ENCODE data around the gene CNN3.

The CNN3 gene

DNA sequence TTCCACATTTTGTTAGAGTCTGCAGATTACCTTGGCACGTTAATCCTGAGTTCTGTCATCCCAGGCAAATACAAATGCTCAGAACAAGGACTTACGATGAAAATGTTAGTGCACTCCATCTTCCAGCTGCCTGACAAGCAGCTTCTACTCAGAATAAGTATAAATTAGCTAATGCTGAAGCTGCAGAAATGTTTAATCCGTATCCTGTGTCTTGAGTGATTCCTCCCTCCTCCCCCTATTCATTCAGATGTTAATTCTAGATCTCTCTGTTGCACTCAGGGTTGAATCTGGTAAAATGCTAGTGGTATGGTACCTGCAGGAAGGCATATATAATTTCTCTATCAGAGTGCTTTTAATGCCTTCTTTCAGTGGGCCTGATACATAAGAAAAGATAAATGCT, 39.8 kb downstream of the CNN3 start:
- no peak for DNase-seq

DNA sequence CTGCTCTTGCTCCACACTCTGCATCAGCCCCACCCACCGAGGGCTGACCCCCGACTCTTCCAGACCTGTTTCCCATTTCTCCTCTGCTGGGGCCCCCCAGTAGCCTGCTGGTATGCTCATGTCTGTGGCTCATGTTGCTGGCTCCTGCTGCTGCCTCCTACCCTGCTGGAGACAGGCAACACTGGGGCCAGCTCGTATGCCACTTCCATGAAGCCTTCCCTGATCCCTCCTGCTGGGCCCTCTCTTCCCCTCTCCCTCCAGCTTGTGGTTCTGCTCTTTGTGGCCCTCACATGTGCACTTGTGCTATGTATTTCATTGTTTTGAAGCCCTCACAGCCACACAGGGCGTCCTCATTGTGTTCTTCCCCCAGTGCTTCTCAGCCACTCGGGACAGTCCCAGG, 40.5 kb downstream of the CNN3 start:
- no peak for DNase-seq

DNA sequence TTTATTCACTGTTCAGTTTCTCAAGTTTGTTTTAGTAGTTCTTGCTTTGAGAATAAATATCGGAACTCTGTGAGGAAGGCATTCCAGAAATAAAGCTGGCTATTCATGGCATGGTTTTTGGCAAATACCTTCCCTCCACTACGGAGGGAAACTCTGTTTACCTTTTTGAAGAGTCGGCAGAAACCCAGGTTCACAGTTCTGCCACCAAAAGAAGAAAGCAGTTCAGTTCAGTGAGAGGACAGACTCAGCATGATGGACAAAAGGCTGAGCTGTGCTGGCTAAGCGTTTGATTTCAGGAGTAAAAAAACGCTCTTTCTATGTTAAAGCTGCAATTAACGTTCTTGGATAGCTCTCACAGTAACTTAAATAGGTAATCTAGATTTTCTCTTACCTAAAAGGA, 42.4 kb downstream of the CNN3 start:
- DNase-seq, result no peak

DNA sequence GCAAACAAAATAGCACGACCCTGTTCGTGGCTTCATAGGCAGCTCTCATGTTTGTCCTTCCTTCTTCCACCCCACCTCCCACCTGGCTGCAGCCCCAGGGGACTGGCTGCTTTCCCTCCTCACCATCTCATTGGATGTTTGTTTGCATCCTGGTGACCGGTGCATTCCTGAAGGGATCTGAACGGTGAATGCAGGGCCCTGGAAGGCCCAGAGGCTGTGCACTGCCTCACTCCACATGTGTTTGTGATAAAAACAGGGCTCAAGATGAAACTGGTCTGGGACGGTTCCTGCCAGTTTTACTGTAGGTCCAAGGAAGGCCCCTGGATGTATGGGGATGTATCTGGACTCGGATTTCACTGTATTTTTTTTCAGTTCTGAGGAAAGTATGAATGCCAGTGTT, 42.8 kb downstream of the CNN3 start:
- DNase-seq, result no peak

DNA sequence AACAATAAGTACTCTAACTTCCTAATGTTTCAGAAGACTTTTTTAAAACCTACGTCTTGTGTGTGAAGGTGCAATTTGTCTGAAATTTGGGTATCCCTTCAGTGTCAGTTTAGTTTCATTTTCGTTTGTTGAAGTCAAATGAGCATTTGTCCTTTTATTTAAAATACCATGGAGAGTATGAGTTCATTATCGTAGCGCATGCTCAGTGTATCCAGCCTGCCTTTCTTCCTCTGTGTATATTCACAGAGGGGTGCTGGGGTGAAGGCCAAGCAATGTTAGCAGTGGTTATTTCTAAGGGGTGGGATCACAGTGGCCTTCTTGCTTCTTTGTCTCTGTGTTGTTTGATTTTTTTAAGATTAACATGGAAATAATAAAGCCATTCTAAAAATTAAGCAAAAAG, 43.2 kb downstream of the CNN3 start:
- peak in 1 of 2 donors; percentile 44 for DNase-seq

DNA sequence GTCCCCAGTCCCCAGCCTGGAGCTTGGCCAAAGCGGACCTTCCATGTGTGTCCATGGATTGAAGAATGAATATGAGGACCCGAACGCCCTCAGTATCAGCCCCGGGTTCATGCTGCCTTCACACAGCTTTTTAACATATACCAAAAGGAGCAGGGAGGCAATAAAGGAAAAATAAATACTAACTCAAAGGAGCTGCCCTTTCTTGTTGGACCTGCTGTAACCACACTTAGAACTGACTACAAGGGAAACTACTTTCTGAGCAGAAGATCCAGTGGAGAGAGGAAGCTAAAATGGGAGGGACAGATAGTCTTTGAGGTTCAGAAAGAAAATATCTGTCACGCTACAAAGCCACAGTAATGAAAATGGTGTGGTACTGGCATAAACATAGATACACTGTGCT, 48.6 kb downstream of the CNN3 start:
- no peak for DNase-seq

DNA sequence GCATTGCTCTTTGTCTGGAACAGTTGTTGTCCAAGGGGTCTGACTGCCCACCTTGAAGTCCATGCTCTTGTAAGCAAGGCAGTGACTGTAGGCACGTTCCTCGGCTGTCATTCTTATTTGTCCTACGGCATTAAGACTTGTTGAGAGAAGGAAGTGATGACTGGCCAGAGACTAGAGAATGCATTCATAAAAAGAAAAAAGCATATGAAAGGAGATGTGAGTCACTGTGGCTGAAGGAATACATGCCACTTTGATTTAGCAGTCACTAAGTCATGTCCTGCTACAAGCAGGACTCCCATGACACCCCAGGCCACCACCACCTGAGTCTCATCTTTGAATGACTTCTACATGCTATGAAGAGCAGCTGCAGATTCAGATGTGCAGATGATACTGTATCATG, 50.5 kb downstream of the CNN3 start:
- DNase-seq, result no peak

DNA sequence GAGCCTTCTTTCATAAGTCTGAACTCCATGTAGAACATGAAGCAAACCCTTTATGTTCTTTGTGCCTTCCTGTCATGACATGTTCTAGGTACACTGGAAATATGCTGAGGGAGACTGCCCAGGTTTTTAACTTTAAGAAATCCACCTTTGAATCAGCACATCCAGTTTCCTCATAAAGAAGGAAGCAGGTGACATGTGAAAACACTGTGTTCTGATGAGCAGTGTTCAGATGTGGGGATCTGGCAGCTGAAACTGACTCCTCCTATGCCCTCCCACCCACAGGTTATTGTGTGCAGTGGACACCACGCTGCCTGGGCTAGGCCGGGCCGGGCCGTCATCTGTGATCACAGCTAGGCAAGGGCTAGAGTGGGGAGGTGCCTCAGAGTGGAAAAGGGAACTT, 51.1 kb downstream of the CNN3 start:
- DNase-seq, result no peak

DNA sequence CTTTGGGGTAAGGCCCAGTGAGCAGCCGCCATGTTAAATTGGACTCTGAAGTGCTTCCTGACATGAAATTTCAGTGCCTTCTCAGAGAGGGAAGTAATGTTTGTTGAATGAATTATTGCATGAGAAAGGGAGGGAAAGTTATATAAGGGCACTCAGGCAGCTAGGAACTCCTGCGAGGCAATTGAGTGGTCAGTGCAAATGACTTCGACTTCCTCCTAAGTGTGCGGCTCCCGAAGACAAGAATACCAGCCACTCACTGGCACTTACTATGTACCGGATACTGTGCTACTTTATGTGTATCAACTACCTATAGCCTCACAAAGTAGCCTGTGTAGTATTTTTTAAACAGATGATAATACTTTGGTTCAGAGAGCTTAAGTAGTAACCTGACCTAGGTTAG, 52.5 kb downstream of the CNN3 start:
- DNase-seq, result no peak

DNA sequence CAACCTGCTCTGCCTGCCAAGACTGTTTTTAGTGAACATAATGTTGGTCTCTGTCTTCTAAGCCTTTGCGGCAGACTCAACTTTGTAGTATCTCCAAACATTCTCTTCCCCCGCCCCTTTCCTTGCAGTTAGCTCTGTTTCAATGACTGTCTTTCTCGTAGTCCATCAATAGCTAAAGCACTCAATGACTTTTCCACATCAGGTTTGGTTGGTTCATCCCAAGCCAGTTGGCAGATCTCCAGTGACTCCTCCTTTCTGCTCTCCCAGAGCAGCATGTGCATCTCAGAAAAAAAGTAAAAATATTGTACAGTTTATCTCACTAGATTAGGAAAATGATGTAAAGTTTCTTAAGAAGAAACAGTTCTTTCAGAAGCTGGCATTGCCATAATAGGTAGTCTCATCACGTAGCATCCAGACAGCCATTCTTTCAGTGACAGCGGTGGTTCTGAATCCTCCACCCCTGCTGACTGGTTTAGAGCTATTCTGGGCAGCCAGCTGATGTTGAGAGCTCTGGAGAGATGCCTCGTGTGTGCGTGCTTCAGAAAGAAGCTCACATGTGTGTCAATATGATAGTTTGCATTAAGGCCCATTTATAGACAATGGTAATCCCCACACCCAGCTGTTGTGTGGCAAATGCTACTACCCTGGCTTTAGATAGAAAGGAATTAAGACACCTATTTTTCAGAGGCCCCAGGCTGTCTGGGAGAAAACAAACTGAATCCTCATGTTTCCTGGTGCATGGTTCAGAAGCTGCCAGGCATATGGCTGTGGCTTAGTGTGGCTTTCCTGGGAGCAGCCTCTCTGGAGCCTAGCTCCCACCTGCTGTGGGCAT, 53.2 kb downstream of the CNN3 start:
- DNase-seq, result no peak

DNA sequence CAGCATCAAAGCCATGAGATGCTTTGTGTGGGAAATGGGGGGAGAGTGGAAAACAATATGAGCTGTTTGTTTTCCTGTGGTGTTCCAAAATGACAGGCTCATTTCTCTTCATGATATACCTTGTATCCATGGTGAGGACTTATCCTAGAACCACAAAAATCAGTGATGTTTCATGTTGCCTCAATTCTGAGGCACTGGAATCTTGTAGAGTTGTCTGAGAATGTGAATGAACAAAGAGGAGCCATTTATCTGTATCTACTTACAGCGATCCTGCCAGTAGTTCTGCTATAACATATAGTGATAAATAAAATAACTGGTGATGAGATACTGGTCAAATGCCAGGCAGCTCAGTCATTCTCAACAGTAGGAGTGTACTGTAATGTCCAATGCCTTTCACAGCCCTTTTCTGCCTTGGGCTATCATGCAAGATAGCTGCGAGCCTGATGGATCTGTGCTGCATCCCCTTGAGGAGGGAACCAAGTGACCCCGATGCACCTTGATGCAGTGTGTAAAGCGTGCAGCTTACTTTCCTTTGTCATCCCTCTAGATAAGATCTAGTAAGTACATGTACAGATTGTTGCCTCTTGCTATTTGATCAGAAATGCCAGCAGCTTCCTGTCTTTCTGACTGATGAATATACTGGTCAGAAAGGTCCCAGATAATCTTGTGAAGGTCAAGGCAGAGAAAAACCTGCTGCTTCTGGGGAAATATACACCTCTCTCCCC, 54.0 kb downstream of the CNN3 start:
- DNase-seq, result no peak

DNA sequence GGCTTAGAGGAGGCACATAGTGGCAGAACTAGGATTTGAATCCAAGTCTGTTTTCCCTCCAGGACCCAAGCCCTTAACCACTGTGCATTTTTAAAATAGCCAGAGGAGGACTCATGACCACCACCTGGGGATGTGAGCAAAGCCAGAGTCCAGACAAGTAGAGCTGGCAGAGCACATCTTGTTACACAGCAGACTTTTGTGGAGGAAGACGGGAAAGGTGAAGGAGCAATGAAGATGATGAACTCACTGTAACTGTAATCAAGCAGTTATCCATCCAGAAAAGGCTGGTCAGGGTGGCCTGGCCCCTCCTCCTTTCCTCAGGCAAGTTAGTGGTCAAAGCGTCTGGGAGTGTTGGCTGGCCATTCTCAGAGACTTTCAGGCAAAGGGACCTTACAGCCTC, 55.9 kb downstream of the CNN3 start:
- DNase-seq, result no peak

DNA sequence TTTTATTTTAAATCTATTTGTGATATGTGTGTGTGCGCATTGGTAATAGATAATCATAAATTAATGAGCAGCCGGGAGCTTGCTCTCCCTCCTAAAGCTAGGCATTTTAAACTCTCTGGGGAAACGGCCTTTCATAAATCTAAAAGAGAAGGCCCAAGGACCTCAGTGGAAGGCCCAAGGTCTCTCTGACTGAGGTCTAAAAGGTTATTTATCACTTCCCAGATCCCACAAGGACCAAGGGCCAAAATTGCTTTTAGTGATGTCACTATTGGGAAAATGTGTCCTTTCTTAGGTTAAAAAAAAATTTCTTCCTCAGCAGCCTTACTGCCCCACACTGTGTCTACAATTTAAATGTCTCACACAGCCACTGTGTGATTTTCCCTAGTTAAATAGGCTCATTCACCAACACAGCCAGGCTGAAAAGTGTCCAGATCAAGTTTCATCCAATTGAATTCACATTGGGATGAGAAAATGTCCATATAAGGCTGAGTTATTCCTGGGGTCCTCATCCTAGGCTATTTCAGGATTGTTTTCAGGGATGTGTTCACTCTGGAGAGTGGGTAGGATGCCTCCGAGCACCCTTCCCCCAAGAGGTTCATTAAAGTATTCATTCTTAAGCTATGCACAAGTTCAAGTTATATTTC, 60.6 kb downstream of the CNN3 start:
- no peak for DNase-seq

DNA sequence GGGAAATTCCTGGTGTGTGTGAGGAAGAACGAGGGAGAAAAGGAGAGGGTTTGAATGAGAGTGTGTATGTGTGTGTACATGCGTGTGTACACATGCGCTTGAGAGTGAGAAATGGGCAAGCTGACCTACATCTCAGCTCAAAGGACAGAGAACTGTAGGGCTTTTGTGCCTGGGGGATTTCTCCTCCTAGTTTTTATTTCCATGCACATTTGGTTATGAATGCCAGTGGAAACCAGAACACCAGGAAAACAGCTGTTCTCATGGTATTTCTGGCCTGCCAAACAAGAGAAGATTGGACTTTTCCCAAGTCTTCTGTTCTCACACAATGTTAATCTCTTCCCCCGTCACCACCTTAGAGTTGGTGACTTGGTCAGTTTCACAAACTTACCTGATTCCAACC, 61.5 kb downstream of the CNN3 start:
- DNase-seq, result no peak

DNA sequence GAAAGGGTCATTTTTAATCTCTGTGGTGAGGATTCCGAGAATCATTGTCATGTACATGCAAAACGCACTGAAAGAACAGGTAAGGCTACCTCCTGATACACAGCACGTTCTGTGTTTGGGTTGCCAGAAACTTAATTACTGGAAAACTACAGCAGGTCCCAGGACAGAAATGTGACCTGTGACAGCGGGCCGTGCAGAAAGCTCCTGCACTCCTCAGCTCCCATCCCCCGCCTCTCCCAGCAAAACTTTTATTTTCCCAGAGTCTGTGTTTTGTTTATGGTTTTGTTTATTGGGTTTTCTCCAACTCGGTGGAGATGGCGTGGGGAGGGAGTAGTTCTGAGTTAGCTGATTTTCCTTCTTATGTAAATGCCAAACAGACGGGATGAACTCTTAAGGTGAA, 62.1 kb downstream of the CNN3 start:
- no peak for DNase-seq

DNA sequence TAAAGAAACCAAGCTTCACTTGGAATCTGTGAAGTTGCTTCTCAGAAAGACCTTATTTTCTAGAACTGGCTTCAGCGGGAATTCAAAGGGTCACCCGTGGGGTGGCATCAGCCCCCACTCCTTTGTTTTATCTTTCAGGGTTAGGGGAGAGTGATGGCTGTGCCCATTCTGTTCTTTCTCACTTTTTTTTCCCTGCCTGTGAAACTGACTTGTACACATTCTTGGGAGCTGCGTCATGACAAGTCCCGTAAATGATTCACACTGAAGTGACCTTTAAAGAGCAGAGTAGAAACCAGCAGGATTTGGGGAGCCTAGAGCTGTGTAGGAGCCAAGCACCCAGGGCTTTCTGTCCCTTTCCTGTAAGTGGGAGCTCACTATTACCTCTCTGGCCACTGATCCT, 63.0 kb downstream of the CNN3 start:
- no peak for DNase-seq

DNA sequence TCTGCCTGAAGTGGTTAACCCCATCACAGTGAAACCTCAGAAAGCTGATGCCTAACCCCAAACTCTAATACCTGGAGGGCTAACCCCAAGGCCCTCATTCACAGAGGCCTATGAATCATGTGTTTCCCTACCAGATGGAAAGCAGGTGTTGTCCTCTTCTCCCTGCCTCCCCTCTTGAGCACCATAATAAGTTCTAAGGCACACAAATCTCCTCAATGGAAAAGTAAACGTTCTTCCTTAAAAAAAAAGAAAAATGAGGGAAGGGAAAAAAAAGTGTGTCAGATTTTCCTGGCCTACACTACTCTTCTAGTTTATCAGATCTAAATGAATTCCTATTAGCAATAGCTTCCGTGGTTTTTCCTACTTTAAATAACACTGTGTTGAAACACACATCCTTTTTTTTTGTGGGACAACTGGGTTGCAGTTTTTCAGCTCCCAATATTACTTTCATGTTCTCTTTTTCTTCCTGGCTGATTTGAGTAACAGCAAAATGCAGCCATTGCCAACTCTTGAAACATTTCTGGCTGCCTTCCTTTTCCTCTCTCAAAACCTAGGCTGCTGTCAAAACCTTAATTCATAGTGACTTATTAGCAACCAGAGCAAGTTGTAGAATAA, 63.5 kb downstream of the CNN3 start:
- DNase-seq, result no peak

DNA sequence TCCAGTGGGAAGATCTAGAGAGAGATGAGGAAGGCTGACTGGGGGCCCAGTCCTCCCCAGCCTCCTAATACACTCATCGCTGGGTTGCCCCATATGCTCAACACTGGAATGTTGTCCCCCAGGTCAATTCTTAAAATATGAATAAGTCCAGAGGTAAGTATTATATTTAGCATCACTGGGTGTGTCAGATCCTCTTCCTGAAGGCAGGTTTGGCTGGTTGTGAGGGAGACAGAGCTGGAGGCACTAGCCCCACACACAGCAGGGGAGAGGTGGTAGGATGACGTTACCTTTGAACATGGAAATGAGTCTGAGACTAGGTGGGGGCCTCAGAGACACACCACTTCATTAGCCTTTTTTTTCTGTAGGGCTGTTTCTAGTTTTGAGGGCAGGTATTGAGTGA, 64.2 kb downstream of the CNN3 start:
- DNase-seq, result no peak

DNA sequence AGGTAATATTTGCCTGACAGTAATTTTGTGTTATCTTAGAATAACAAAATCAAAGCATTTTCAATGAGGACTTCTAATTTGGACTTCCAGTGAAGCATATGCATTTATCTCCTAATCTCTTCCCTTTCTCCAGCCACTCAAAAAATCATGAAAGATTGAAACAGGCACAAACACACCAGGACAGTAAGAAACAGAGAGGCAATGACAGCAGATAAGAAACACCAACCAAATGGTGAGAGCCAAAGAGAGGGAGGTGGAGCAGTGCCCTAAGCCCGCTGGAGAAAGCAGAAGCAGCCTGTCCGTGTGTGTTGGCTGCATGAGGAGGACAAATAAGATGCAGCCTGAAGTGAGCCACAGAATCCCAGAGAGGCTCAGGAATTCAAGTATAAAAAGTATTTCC, 67.7 kb downstream of the CNN3 start:
- DNase-seq, result no peak

DNA sequence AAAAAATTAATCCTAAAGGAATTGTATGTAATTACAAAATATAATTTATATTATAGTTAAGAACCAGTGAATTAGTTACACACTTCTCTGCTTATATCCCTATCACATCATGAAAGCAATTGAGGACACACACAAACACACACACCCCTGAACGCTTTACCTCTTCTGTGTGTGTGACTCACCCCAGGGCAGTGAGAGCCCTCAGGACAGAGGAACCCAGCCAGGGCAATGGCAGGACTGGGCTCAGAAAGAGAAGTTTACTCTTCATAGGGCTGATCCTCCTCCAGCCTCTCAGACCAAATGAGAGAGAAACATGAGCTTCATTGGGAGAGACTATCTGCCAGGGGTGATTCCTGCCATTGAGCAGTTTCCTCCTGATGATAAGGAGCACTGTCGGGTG, 68.6 kb downstream of the CNN3 start:
- no peak for DNase-seq

DNA sequence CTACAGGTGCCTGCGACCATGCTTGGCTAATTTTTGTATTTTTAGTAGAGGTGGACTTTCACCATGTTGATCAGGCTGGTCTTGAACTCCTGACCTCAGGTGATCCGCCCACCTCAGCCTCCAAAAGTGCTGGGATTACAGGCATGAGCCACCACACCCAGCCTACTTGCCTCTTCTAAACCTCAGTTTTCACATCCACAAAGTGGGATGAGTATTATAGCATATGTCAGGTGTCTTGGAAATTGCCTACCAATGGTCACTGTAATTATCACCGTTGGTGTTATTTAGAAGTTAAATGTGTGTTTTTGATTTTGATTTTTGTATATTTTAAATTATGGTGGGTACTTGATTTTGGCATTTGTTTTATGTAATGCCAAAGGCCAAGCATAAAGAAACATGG, 70.0 kb downstream of the CNN3 start:
- DNase-seq, result no peak

DNA sequence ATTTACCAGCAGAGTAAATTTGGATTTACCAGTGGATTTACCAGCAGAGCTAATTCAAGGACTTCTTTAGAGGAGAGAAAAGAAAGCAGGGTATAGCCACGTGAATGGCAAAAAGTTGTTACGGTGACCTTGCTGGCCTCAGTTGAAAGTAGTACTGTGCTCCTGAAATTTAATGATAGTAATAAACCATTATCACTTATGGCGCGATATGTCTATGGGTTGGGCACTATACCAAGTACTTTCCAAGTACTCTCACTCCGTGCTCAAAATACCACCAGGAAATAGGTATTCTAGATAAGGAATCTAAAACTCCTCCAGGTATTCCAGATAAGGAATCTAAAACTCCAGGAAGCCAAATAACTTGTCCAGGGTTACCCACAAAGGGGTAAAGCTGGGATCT, 70.9 kb downstream of the CNN3 start:
- DNase-seq, result no peak

DNA sequence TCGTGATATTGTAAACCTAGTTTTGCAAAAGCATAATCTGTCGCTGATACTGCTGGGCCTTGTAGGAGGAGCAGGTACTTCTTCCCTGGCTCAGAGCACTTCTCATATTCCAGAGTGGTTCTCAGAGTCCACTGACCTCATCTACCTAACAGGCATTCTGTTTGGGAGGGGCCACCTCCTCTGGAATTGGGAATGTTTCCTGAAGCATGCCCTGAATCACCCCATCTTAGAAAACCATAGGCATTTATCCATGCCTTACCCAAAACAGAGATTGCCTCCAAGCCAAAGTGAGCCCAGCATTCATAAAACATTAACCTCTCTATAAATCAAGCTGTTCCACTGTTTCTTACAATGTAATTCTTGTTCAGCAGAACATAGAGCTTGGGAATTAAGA, 71.6 kb downstream of the CNN3 start:
- DNase-seq, result no peak
